ENCODE results near the gene ZMIZ1.

ZMIZ1 gene

DNA sequence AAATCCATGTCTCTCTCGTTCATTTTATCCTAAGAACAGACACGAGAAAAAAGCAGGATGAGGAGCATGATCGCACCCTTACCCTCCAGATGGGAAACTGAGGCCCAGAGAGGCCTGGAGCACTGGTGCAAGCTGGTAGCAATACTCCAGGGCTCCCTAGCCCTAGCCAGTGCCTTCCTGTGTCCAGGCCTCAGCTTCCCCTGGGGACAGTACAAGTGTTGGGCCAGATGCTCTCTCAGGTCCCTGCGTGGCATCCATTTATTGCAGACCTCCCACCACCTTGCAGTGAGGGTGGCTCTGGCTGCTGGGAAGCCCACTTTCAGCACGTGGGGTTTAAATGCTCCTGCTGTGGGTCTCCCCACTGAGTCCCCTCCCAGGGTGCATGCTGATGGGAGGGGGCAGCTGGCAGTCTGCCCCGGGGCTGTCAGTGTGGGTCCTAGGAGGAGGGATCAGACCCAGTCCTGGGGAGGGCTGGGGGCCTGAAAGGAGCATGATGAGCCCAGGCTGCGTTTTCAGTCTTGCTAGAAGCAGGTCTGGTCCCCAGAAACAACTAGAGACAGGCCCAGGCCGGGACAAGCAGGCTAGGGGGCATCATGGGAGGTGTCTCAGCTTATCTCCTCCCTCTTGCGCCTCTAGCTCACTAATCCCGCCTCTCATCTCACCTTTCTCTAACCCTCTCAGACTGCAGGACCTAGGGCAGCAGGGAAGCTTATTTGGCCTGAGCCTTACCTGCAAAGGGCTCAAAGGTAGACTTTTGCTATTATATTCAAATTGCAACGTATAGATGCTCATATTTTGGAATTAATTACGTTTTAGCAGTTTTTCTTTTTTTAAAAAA is 277.8 kb downstream of the ZMIZ1 start:
- in situ Hi-C loops (cut with HindIII; ENCODE audit: low sequenced_read_pairs), result no loop called here

DNA sequence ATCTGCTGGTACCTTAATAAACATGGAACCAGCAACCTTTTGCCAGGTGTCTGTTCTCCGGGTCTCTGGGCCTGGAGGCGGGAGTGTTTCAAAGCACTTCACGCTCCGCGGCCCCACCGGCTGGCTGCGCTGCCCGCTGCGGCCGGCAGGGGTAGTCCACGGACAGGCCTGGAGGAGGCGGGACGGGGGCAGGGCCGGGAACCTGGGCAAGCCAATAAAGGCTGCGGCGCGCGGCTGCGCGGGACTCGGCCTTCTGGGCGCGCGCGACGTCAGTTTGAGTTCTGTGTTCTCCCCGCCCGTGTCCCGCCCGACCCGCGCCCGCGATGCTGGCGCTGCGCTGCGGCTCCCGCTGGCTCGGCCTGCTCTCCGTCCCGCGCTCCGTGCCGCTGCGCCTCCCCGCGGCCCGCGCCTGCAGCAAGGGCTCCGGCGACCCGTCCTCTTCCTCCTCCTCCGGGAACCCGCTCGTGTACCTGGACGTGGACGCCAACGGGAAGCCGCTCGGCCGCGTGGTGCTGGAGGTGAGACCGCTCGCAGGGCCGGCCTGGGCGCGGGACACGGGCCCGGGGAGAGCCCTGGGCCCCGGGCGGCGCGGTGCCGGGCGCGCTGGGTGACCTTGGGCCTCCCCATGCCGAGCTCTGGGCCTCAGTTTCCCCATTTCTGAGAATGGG is 278.6 kb downstream of the ZMIZ1 start, which contains the start of gene PPIF:
PPIF (plus strand) TSS at position 244 of the 668 bp plus-strand sequence; CDS start at position 324, 80 bp downstream.
- in situ Hi-C loops (cut with HindIII; ENCODE audit: low sequenced_read_pairs), result no loop called here

DNA sequence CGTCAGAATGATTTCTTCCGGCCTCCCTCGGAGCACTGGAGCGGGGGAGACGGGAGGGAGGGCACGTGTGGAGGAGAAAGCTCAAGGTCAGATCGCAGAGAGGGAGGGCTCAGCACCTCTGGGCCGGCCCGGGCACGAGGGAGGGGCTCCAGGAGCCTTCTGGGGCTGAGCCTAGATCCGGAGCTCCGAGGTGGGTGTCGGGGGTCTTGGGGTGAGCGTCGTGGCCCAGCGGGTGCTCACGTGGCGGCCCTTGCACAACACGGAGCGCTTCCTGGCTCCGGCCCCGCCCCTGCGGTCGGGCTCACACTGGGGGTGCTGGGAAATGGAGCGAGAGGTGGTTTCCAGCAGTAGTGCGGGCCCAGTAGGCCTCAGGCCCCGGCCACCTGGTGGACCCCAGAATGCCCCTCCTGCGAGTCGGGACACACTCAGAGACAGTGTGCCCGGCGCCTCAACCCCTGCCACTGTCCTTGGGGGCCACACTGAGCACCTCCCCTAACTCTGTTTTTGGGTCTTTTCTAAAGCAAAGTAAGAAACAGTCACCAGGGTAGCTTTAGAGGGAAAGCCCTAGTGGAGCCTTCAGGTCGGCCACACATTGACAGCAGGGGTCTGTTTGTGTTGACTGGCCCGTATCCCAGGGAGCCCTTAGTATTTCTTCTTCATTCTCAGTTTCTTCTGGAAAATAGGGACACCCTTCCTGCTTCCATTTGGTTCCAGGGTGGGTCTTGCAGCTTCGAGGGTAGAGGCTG is 279.3 kb downstream of the ZMIZ1 start:
- in situ Hi-C loops (cut with HindIII; ENCODE audit: low sequenced_read_pairs), result no loop called here

DNA sequence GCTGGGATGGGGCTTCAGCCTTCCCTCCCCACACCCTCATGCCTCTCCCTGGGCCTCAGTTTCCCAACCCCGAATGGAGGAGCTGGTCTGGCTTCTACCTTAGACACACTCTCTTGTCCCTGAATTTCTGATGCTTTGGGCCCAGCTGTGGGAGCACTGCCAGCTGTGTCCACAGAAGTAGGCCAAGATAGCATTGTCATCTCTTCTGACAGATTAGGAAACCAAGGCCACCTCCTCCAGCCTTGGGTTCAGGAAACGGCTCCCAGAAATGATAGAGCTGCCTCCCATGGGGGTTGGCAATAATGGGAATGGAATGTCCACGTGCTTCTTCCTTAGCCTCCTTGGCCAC is 279.8 kb downstream of the ZMIZ1 start:
- in situ Hi-C loops (cut with HindIII; ENCODE audit: low sequenced_read_pairs), result no loop called here

DNA sequence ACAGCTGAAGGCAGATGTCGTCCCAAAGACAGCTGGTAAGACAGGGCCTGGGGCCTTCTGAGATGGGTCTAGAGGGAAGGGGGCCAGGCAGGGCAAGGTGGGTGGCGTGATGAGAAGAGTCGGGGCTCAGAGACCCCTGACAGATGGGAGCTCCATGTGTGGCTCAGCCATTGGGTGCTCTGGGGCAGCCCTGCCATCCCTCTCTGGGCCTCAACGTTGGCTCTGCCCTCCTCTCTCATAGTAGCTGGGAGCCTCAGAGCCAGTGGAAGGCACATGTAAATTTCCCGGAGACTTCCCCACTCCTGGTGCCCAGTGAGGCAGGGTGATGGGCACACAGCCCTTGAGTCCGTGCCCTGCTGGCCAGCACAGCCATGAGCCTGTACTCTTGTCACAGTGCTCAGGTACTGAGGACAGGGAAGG is 280.3 kb downstream of the ZMIZ1 start:
- in situ Hi-C loops (cut with HindIII; ENCODE audit: low sequenced_read_pairs), result no loop called here

DNA sequence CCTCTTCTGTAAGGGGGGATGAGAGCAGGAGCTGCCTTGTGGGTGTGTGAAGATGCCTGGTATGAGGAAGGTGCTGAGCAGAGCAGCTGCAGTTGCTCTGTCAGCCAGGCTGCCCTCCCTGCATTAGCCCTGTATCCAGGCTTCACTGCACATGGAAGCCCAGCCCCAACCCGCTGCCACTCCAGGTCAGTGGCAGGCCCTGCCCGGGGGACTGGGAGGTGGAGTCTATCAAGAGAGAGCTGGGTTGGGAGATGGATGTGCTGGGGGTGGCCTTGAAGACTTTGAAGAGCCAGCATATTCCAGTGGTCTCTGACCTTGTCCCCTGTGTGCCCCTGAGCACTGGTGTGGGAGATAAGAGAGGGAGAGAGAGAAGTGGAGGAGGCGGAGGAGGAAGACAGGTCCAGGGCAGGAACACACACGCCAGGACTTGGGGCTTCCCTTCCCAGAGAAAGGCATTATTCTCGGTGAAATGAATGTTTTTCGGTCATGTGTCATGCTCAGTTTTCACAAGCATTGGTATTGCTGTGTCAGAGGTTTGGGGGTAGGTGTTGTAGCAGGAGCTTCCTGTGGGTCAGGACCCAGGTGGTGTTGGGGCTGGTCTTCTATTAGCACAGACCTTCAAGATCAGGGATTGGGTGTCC is 281.1 kb downstream of the ZMIZ1 start:
- in situ Hi-C loops (cut with HindIII; ENCODE audit: low sequenced_read_pairs), result no loop called here

DNA sequence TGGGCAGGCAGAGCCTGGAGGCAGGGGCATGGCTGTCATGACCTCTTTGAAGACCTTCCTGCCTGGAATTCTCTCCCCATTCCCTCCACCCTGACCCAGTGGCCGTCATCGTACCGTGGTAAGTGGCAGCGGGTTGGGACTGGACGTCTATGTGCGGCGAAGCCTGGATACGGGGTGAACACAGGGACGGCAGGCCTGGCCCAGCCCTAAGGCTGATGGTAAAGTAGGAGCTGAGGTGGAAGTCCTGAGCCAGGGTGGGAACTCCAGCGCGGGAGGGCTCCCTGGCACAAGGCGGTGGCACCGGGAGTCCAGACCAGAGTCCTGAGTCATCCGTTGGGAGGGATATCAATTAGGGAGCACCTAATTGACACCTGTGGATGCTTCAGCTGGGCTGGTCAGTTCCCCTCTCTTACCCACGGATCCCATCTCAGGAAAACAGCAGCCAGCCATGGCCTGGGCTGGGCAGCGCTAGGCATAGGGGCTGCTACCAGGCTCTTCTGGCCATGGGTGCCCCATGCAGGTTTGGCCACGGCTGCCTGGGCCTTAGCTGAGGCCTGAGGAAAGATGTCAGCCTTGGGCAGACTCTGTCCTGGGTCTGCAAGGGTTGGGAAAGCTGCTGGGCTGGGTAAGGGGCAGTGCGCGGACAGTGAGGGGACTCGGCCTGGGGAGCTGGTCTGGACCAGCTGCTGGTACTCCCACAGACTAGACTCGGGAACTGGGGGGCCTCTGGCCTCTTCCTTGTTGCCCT is 281.8 kb downstream of the ZMIZ1 start:
- in situ Hi-C loops (cut with HindIII; ENCODE audit: low sequenced_read_pairs), result no loop called here

DNA sequence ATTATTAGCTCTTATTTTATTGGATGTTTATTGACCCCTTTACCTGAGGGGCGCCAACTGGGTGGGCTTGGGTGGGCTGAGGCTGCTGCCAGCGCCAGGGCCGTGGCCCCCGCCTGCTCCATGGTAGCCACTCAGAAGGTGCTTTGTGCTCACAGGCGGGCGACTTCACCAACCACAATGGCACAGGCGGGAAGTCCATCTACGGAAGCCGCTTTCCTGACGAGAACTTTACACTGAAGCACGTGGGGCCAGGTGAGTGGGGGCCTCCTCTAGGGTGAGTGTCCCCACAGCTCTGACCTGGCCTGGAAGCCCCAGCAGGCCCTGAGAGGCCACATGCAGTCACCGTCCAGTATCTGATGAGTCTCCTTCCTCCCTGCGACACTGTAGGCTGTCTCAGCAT is 282.6 kb downstream of the ZMIZ1 start:
- in situ Hi-C loops (cut with HindIII; ENCODE audit: low sequenced_read_pairs), result no loop called here

DNA sequence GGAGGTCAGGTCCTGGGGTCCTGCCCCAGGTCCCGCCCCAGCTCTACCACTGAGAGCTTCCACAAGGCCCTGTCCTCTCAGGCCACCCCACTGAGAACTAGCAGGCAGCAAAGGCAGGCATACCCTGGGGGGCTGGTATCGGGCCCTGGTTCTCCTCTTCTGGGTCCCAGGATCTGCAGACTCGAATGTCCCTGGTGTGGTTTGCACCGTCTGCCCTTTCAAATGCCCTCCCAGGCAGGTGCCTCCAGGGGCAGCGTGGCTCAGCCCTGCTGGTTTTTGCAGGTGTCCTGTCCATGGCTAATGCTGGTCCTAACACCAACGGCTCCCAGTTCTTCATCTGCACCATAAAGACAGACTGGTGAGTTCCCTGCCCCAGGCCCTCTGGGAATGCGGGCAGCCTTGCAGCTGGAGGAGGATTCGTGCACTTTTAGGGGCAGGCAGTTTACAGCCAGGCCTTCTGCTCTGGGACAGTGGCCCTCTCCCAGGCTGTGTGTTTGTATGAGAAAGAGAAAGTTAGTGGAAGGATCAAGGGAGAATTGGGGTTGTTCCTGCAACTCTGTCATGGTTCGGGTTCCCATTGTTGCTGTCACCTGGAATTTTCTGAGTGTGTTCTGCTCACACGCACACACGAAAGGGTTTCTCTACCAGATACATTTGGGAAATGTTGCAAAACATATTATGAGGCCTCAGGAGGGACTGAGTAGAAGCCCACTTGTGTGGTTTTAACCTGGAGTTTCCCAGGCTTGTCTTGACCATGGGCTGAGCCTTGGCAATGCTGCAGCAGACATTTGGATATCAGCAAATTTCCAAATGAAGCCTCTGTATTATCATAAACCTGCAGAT is 283.5 kb downstream of the ZMIZ1 start:
- in situ Hi-C loops (cut with HindIII; ENCODE audit: low sequenced_read_pairs), result no loop called here

DNA sequence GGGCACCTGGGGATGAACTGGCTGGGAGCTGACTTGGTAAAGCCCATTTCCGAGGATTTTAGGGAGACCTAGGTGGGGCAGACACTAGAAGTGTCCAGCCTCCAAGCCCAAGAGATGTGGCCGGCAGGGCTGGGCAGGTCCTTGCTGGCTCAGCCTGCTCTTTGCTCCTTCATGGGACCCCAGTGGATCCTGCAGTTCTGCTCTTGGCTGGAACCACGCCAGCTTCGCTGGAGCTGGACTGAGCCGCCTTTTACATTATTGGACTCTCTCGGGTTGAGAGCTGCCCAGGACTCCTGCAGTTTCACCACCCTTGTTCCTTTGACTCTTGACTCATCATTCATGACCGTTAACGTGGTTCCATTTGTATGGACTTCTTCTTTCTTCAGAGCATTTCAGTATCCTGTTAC is 284.2 kb downstream of the ZMIZ1 start:
- in situ Hi-C loops (cut with HindIII; ENCODE audit: low sequenced_read_pairs), result no loop called here

DNA sequence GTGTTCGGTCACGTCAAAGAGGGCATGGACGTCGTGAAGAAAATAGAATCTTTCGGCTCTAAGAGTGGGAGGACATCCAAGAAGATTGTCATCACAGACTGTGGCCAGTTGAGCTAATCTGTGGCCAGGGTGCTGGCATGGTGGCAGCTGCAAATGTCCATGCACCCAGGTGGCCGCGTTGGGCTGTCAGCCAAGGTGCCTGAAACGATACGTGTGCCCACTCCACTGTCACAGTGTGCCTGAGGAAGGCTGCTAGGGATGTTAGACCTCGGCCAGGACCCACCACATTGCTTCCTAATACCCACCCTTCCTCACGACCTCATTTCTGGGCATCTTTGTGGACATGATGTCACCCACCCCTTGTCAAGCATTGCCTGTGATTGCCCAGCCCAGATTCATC is 285.0 kb downstream of the ZMIZ1 start:
- in situ Hi-C loops (cut with HindIII; ENCODE audit: low sequenced_read_pairs), result no loop called here

DNA sequence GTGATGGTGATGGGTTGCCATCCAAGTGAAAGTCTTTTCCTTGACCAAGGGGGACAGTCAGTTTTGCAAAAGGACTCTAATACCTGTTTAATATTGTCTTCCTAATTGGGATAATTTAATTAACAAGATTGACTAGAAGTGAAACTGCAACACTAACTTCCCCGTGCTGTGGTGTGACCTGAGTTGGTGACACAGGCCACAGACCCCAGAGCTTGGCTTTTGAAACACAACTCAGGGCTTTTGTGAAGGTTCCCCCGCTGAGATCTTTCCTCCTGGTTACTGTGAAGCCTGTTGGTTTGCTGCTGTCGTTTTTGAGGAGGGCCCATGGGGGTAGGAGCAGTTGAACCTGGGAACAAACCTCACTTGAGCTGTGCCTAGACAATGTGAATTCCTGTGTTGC is 285.4 kb downstream of the ZMIZ1 start:
- in situ Hi-C loops (cut with HindIII; ENCODE audit: low sequenced_read_pairs), result no loop called here

DNA sequence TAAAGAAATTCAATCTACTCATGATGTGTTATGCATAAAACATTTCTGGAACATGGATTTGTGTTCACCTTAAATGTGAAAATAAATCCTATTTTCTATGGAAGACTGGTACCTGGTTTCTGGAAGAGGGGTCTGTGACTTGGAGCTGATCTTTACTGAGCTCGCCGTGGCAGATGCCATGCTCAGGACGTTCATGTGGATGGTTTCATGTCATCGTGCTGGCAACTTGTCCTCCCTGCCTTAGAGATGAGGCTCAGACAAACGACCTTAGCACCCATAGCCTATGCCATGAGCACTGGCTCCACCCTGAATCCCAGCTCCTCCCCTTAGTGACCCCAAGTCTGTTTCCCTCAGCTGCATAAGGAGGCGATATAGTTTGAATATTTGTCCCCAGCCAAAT is 285.8 kb downstream of the ZMIZ1 start:
- in situ Hi-C loops (cut with HindIII; ENCODE audit: low sequenced_read_pairs), result no loop called here

DNA sequence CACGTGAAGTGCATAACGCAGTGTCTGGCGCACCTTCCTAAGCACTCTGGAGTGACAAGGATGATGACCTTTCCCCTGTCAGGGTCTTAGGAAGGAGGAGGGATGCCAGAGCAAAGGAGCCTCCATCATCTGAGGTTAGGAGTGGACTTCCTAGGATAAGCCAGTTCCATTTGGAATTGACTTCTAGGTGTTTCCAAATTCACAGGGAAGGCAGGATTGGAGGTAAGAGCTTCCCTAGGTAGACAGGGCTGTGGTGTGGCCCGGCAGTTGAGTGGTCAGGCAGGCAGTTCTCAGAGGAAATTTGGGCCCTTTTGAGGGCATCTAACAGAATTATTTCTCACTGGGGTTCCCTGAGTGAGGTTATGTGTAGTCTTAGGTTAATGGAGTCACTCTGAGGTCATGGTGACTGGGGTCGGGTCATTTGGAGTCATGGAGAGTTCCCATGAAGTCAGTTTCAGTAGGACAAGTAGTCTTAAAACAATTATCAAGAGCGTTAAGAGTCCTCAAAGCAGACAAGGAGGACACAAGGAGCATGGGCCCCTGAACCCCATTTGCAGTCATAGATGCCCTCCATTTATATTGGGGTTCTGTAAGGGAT is 286.8 kb downstream of the ZMIZ1 start:
- in situ Hi-C loops (cut with HindIII; ENCODE audit: low sequenced_read_pairs), result no loop called here

DNA sequence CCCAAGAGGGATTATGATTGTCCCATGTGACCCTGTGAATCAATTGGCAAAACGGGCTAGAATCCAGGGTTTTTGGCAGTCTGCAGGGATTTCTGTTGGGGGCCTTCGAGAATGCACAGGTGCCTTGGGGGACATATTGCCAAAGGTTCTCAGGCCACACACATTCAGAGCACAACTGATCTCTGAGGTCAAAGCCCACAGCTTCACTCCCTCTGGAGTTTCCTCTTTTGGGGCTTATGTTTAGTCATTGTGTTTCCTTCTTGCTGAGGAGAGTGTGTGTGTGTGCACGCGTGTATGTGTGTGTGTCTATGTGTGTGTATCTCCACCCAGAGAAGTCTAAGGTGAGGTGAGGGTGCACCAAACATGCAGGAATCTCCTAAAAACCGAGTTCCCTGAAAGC is 287.3 kb downstream of the ZMIZ1 start:
- in situ Hi-C loops (cut with HindIII; ENCODE audit: low sequenced_read_pairs), result no loop called here

DNA sequence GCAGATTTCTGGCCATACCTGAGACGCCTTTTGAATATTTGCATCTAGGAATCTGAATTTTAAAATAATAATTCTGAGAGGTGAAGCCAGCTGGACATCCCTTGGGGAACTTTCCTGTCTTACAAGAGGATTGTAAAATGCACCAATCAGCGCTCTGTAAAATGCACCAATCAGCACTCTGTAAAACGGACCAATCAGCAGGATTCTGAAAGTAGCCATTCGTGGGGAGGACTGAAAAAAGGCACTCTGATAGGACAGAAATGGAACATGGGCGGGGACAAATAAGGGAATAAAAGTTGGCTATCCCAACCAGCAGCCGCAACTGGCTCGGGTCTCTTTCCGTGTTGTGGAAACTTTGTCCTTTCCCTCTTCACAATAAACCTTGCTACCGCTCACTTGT is 288.4 kb downstream of the ZMIZ1 start:
- in situ Hi-C loops (cut with HindIII; ENCODE audit: low sequenced_read_pairs), result no loop called here

DNA sequence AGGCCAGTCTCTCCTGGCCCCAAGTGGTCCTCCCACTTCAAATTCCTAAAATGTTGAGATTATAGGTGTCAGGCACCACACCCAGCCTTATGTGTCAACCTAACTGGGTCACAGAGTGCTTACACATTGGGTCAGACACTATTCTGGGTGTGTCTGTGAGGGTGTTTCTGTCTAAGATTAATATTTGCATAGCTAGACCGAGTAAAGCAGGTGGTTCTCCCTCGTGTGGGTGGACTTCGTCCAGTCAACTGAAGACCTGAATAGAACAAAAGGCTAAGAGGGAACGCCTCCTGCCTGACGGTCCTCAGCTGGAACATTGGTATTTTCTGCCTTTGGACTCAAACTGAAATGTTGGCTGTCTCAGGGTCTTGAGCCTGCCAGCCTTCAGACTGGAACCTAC is 290.0 kb downstream of the ZMIZ1 start:
- in situ Hi-C loops (cut with HindIII; ENCODE audit: low sequenced_read_pairs), result no loop called here

DNA sequence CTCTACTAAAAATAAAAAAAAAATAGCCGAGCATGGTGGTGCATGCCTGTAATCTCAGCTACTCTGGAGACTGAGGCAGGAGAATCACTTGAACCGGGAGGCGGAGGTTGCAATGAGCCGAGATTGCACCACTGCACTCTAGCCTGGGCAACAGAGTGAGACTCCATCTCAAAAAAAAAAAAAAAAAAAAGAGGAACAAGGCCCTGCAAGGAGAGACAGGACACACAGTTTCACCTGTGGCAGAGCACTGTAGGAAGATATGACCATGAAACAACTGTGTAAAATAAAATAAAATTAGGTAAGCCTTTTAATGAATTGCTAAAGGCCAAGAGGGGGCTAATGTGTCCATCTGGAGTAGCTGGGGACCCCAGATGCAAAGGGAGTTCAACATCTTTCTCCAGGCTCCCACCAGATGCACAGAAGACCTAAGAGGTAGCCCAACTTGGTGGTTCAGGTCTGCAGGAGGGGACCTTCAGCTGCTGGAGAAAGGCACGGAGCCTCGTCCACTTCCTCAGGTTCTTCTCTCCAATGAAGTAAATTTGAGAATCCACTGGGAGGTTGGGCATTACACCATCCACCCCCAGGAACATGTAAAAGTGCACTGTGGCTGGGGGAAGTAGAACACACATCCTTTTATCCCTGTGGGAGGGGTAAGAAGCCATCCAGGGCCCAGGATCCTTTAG is 291.2 kb downstream of the ZMIZ1 start:
- in situ Hi-C loops (cut with HindIII; ENCODE audit: low sequenced_read_pairs), result no loop called here

All from endothelial cell of hepatic sinusoid (primary cell).